ENCODE data around the gene POU2F3.

The POU2F3 gene

DNA sequence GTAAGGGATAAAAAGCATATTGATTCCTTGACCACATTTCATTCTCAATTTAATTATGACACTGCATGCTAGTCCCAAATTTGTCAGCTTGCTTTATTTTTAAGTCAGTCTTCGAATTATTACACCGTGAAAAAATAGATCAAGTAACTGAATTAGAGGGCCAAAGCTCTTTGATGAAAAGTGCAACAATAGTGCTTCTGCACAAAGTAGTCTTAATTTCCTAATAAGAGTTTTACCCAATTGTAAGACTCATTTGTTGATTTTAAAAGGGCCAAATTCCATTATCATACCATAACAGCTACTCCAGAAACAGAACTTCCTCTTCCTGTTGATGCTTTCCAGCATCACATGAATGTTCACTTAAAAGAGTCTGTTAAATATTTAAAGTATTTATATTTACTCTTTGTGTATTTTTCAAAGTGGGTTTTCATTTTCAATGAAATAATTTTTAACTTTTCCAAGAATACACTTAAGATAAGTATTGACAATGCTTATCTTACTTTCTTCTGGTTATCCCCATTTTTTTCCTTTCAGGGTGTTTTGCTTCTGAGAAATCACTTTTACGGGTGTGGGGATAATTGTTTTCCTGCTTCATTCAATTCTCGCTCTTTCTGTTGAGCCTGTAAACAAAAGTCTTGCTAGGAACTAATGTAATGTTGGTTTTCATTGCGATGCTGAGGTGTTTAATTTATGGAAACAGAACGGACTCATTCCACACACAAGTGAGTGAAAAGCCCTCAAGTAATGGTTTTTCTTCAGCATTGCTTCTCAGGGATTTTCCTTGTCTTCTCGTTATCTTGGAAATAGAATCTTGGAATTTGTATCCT is 98.4 kb downstream of the POU2F3 start:
- TF ChIP-seq, protein P1, sequence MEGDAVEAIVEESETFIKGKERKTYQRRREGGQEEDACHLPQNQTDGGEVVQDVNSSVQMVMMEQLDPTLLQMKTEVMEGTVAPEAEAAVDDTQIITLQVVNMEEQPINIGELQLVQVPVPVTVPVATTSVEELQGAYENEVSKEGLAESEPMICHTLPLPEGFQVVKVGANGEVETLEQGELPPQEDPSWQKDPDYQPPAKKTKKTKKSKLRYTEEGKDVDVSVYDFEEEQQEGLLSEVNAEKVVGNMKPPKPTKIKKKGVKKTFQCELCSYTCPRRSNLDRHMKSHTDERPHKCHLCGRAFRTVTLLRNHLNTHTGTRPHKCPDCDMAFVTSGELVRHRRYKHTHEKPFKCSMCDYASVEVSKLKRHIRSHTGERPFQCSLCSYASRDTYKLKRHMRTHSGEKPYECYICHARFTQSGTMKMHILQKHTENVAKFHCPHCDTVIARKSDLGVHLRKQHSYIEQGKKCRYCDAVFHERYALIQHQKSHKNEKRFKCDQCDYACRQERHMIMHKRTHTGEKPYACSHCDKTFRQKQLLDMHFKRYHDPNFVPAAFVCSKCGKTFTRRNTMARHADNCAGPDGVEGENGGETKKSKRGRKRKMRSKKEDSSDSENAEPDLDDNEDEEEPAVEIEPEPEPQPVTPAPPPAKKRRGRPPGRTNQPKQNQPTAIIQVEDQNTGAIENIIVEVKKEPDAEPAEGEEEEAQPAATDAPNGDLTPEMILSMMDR (IDR thresholded peaks at IDR 0.05; ENCODE audit: insufficient read depth, low read depth, low read length, missing control alignments), result no peak
- no peak for DNase-seq (ENCODE audit: low read depth)
- H3K4me3 ChIP-seq (ENCODE audit: low read depth, low read length), result peak overlapping the region; percentile 91

DNA sequence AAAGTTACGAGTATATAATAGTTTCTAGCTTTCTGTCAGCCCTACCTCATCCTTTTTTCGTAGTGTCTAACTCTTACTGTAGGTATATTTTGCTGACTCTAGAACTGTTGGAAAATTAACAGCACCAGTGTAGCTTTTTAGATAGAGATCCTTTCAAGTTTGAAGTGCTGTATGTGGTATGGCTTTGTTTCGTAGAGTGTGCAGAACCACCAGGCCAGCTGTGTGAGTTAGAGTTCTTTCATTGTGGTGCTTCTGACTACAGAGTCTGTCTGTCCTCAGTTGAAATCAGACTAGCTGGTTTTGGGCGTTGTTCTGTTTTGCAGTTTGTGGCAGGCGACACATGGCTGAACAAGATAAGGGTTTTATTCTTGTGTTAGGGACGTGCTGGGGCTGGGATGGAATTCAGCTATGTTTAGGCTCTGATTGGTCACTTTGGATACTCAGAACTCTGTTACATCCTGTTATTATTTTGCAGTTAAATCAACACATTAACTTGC is 99.5 kb downstream of the POU2F3 start:
- DNase-seq (ENCODE audit: low read depth), result no peak
- TF ChIP-seq, protein P1 (IDR thresholded peaks at IDR 0.05; ENCODE audit: insufficient read depth, low read depth, low read length, missing control alignments), result no peak
- H3K4me3 ChIP-seq (ENCODE audit: low read depth, low read length), result no peak overlapping the region

DNA sequence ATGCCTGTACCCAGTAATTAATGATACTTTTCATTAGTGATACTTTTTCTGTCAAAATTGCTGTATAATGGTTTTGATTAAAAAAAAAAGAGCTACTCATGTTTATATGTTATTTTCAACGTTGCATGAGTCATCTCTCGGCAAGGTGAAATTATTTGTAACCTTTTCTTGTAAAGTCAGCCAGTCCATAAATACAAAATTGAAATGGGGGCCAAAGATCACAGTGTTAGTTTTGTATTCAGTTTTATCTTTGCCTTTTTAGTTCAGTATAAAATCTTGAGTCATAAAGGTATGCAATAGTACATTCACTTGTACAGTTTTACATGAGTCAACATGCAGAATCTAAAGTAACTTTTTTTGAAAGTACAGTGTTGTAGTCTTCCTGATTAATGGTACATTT is 100.6 kb downstream of the POU2F3 start:
- no peak overlapping the region for H3K4me3 ChIP-seq (ENCODE audit: low read depth, low read length)
- no peak for DNase-seq (ENCODE audit: low read depth)

DNA sequence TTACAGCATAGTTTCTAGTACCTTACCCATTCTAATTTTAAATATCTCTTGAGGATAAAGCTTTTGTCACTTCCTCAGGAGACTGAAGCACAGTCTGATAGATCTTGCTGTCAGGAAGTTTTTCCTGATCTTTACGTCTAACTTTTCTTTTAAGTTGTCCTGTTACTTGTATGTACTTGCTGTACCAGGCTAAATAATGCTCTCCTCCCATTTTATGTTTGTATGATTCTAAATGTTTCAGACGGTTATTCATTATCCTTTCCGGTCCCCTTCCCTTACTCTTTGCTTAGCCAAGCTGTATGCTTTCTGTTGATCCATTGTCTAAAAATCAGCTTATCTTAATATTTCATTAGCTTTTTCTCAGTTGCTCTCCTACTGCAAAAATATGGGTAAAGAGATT is 102.3 kb downstream of the POU2F3 start:
- DNase-seq (ENCODE audit: low read depth), result no peak
- H3K4me3 ChIP-seq (ENCODE audit: low read depth, low read length), result no peak overlapping the region
- TF ChIP-seq, protein P1 (IDR thresholded peaks at IDR 0.05; ENCODE audit: insufficient read depth, low read depth, low read length, missing control alignments), result no peak

More for the DNA sequence above, 100.6 kb downstream of the POU2F3 start:
- TF ChIP-seq, protein P1 (IDR thresholded peaks at IDR 0.05; ENCODE audit: insufficient read depth, low read depth, low read length, missing control alignments), result no peak

DNA sequence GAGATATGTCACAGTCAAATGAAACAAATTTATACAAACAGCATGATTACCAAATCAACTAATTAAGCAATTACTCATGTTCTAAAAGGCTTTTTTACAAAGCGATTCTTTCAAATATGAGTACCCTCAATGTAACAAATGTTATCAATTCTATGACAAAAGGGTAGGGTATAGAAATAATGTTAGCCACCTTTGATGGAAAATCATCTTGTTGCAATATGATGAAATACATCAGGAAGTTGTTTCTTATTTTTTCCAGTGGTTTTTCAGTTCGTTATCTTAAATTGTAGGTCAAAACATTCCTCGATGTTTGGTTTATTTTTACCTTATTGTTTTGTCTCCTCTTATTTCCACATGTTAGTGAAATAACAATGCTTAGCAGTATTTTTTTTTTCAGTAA is 102.7 kb downstream of the POU2F3 start:
- DNase-seq (ENCODE audit: low read depth), result no peak

DNA sequence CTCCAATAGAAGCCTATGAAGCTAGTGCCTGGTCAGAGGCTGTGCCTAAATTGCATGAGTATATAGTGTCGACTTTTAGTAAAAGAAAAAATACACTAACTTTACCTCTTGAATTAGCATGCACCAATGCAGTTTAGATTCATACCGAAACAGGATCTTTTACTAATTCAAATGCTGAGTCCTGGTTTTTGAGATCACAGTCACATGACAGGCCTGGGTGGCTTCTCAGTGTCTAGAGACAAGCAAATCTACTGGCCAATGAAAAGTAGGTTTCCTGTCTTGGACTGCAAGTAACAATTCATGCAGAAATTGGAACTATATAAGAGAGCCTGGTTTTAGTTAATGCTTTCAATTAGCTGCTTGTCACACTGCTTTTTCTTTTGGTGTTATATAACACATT is 103.5 kb downstream of the POU2F3 start:
- TF ChIP-seq, protein P1 (IDR thresholded peaks at IDR 0.05; ENCODE audit: insufficient read depth, low read depth, low read length, missing control alignments), result no peak
- no peak overlapping the region for H3K4me3 ChIP-seq (ENCODE audit: low read depth, low read length)
- DNase-seq (ENCODE audit: low read depth), result peak; percentile 78

More for the DNA sequence above, 102.7 kb downstream of the POU2F3 start:
- H3K4me3 ChIP-seq (ENCODE audit: low read depth, low read length), result no peak overlapping the region
- TF ChIP-seq, protein P1 (IDR thresholded peaks at IDR 0.05; ENCODE audit: insufficient read depth, low read depth, low read length, missing control alignments), result no peak
